GM23248 (cell line): ENCODE measurements around the gene WWOX. TPM values are rescaled to one million over a fixed set of nuclear protein-coding genes. Genes with fewer than 3 reads are reported as not detected.

Experiments
- DNase-seq: peaks from one replicate; pipeline ENCODE4 v3.0.0-alpha.2; 2015
- H2AFZ ChIP-seq: fragments of 200-600 bp; sonication (generic); 2 replicates; pipeline ENCODE4 v1.6.1; 2016; ENCODE audit warnings: antibody characterized with exemption
- H3F3A ChIP-seq: fragments of 200-600 bp; sonication (generic); 2 replicates; pipeline ENCODE4 v1.6.1; 2016; ENCODE audit warnings: mild to moderate bottlenecking, antibody characterized with exemption, mixed run types; ENCODE audit not compliant: insufficient read depth
- H3K27ac ChIP-seq: fragments of 200-600 bp; sonication (generic); 2 replicates; pipeline ENCODE4 v1.5.1; 2016; ENCODE audit warnings: mild to moderate bottlenecking
- H3K27me3 ChIP-seq: fragments of 200-600 bp; sonication (generic); replicated peaks from 2 replicates; pipeline ENCODE4 v1.6.1; 2016; ENCODE audit warnings: mild to moderate bottlenecking; ENCODE audit not compliant: insufficient read depth
- H3K36me3 ChIP-seq: fragments of 200-600 bp; sonication (generic); 2 replicates; pipeline ENCODE4 v1.6.1; 2016; ENCODE audit warnings: low read depth, mild to moderate bottlenecking
- H3K4me1 ChIP-seq: fragments of 200-600 bp; sonication (generic); 2 replicates; pipeline ENCODE4 v1.6.1; 2016; ENCODE audit warnings: mild to moderate bottlenecking; ENCODE audit not compliant: insufficient read depth
- H3K4me2 ChIP-seq: fragments of 200-600 bp; sonication (generic); one replicate; pipeline ENCODE4 v1.6.1; 2016; ENCODE audit warnings: mild to moderate bottlenecking; ENCODE audit not compliant: unreplicated experiment
- H3K4me3 ChIP-seq: fragments of 200-600 bp; sonication (generic); 2 replicates; pipeline ENCODE4 v1.5.1; 2016; ENCODE audit warnings: mild to moderate bottlenecking
- H3K79me2 ChIP-seq: fragments of 200-600 bp; sonication (generic); 2 replicates; pipeline ENCODE4 v1.6.1; 2016; ENCODE audit warnings: mild to moderate bottlenecking; ENCODE audit not compliant: insufficient read depth
- H3K9ac ChIP-seq: fragments of 200-600 bp; sonication (generic); 2 replicates; pipeline ENCODE4 v1.6.1; 2016; ENCODE audit warnings: mild to moderate bottlenecking
- H3K9me2 ChIP-seq: fragments of 200-600 bp; sonication (generic); 2 replicates; pipeline ENCODE4 v1.6.1; 2016; ENCODE audit warnings: mixed run types, mild to moderate bottlenecking, moderate library complexity; ENCODE audit not compliant: insufficient read depth
- H3K9me3 ChIP-seq: fragments of 200-600 bp; sonication (generic); one replicate; pipeline ENCODE4 v1.6.1; 2017; ENCODE audit warnings: low read depth
- H4K20me1 ChIP-seq: fragments of 200-600 bp; sonication (generic); 2 replicates; pipeline ENCODE4 v1.6.0; 2016; ENCODE audit not compliant: insufficient read depth
- EZH2 ChIP-seq: fragments of 200-600 bp; sonication (generic); IDR thresholded peaks from 2 replicates; pipeline ENCODE4 v1.6.1; 2018; ENCODE audit warnings: antibody characterized with exemption, mild to moderate bottlenecking; ENCODE audit not compliant: insufficient read depth, poor library complexity, severe bottlenecking
- EZH2phosphoT487 ChIP-seq: fragments of 200-600 bp; sonication (generic); IDR thresholded peaks from 2 replicates; pipeline ENCODE4 v1.6.1; 2018; ENCODE audit warnings: antibody characterized with exemption, moderate library complexity, mild to moderate bottlenecking, low read depth; ENCODE audit not compliant: insufficient read depth
- WGBS, 2 experiments: methylation state at CpG; one replicate each; pipeline ENCODE4 v1.1.6; 2015 to 2017; ENCODE audit warnings: low lambda C conversion rate in 2 of 2, low coverage in 1 of 2; ENCODE audit errors: missing lambda C conversion rate in 2 of 2; 5-methylcytosine and 5-hydroxymethylcytosine counted together
- in situ Hi-C: fragments of 300-500 bp; cut with MboI; formaldehyde crosslinking; loops from 2 replicates; pipeline ENCODE4 v1.15.0; 2020
- polyA plus RNA-seq: library from polyadenylated mRNA; unstranded; fragments of >200 nt; fragmentation: Nextera tagmentation; extraction: Ambion mirVana; gene quantifications from 2 replicates; pipeline ENCODE4 v1.2.1, GENCODE V29; 2016
- total RNA-seq: library from RNA; depleted of rRNA; stranded (reverse); fragments of >200 nt; shearing (Covaris generic); gene quantifications from 2 replicates; pipeline ENCODE4 v1.2.3, GENCODE V29; 2014

The WWOX gene
- total and polyA plus RNA-seq, 2 experiments from 2014 or later: 4.5 to 6.6 TPM

GRCh38 chr16:78485188-78485916 is 385.9 kb downstream of the WWOX start:
- 61% methylated on average over 15 of the region's 15 CpGs for WGBS, 2 experiments
- no peaks in the 10 kb centered on the region for H3K27me3 ChIP-seq
- H3K36me3 ChIP-seq: no peaks in the 10 kb centered on the region
- no peak overlapping the region for H3K4me2 ChIP-seq
- no peak for TF ChIP-seq EZH2phosphoT487
- no peak for TF ChIP-seq EZH2
- H4K20me1 ChIP-seq: no peaks in the 10 kb centered on the region
- no peaks in the 10 kb centered on the region for H3K4me1 ChIP-seq
- no peak overlapping the region for H3K9ac ChIP-seq
- H3K4me3 ChIP-seq: no peak overlapping the region
- H3K79me2 ChIP-seq: no peaks in the 10 kb centered on the region
- no peaks in the 10 kb centered on the region for H3F3A ChIP-seq
- no peak for DNase-seq
- no peaks in the 10 kb centered on the region for H3K9me2 ChIP-seq
- H2AFZ ChIP-seq: no peak overlapping the region
- no peaks in the 10 kb centered on the region for H3K9me3 ChIP-seq
- in situ Hi-C loops: no loop called here
- H3K27ac ChIP-seq: no peak overlapping the region

- H3K36me3 ChIP-seq: no peaks in the 10 kb centered on the region
- H3K4me3 ChIP-seq: no peak overlapping the region
- no peaks in the 10 kb centered on the region for H3F3A ChIP-seq
- H3K79me2 ChIP-seq: no peaks in the 10 kb centered on the region
- no peaks in the 10 kb centered on the region for H3K9me3 ChIP-seq
- in situ Hi-C loops: no loop called here
- no peaks in the 10 kb centered on the region for H3K4me1 ChIP-seq
- no peaks in the 10 kb centered on the region for H4K20me1 ChIP-seq
- H2AFZ ChIP-seq: no peak overlapping the region
- no peak overlapping the region for H3K9ac ChIP-seq
- H3K9me2 ChIP-seq: no peaks in the 10 kb centered on the region
- no peak for DNase-seq
- H3K4me2 ChIP-seq: no peak overlapping the region
- H3K27ac ChIP-seq: no peak overlapping the region
- TF ChIP-seq EZH2 (no peak), EZH2phosphoT487 (no peak)
- WGBS, 2 experiments: 44% methylated on average over 4 of the region's 4 CpGs
- H3K27me3 ChIP-seq: no peaks in the 10 kb centered on the region
Observed at GRCh38 chr16:78485917-78486257, 386.4 kb downstream of the WWOX start.

DNA sequence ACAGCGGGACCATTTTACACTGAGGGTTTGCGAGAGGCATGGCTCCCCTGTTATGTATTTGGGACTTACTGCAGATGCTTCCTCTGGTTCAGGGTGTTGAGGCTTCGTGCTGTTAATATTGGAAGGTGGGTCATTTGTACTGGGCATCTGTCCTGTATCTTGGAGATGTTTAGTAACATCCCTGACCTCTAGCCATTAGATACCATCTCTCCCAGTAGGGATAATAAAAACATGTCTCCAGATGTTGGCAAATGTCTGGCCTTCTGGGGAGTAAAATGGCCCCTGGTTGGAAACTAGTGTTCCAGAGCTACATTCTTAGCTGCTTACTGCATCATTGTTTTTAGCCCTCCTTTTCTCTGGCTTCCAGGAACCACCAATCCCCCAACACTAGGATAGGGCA is 388.0 kb downstream of the WWOX start:
- H3F3A ChIP-seq: no peaks in the 10 kb centered on the region
- no peaks in the 10 kb centered on the region for H3K4me1 ChIP-seq
- no peaks in the 10 kb centered on the region for H3K9me3 ChIP-seq
- in situ Hi-C loops: no loop called here
- H4K20me1 ChIP-seq: no peaks in the 10 kb centered on the region
- TF ChIP-seq EZH2 (no peak), EZH2phosphoT487 (no peak)
- no peak overlapping the region for H3K4me2 ChIP-seq
- H3K27me3 ChIP-seq: no peaks in the 10 kb centered on the region
- H3K9me2 ChIP-seq: no peaks in the 10 kb centered on the region
- H3K79me2 ChIP-seq: no peaks in the 10 kb centered on the region
- no peaks in the 10 kb centered on the region for H3K36me3 ChIP-seq
- no peak overlapping the region for H3K4me3 ChIP-seq
- WGBS, 2 experiments: 54 to 65% methylated on average over 3 of the region's 3 CpGs
- no peak for DNase-seq
- no peak overlapping the region for H3K27ac ChIP-seq
- H2AFZ ChIP-seq: no peak overlapping the region
- no peak overlapping the region for H3K9ac ChIP-seq

- Histone ChIP-seq H3K9ac (no peak overlapping the region), H3K4me1 (no peaks in the 10 kb centered on the region), H3K4me3 (no peak overlapping the region), H3K9me2 (no peaks in the 10 kb centered on the region), H3K9me3 (no peaks in the 10 kb centered on the region), H3K27ac (no peak overlapping the region), H3F3A (no peaks in the 10 kb centered on the region), H3K27me3 (no peaks in the 10 kb centered on the region), H3K79me2 (no peaks in the 10 kb centered on the region), H3K36me3 (no peaks in the 10 kb centered on the region), H4K20me1 (no peaks in the 10 kb centered on the region), H3K4me2 (no peak overlapping the region), H2AFZ (no peak overlapping the region)
- no peak for TF ChIP-seq EZH2phosphoT487
- TF ChIP-seq EZH2: no peak
- 26 to 27% methylated on average over 3 of the region's 3 CpGs for WGBS, 2 experiments
- in situ Hi-C loops: no loop called here
- no peak for DNase-seq
Observed at GRCh38 chr16:78489072-78489471, 389.6 kb downstream of the WWOX start.

GRCh38 chr16:78489631-78490030 is 390.2 kb downstream of the WWOX start:
- Histone ChIP-seq H3K9me3 (no peaks in the 10 kb centered on the region), H3K4me3 (no peak overlapping the region), H3K4me2 (no peak overlapping the region), H4K20me1 (no peaks in the 10 kb centered on the region), H3K36me3 (no peaks in the 10 kb centered on the region), H3F3A (no peaks in the 10 kb centered on the region), H3K27me3 (no peaks in the 10 kb centered on the region), H2AFZ (no peak overlapping the region), H3K27ac (no peak overlapping the region), H3K9me2 (no peaks in the 10 kb centered on the region), H3K9ac (no peak overlapping the region), H3K4me1 (no peaks in the 10 kb centered on the region), H3K79me2 (no peaks in the 10 kb centered on the region)
- TF ChIP-seq EZH2 (no peak), EZH2phosphoT487 (no peak)
- WGBS, 2 experiments: 55 to 61% methylated on average over 5 of the region's 5 CpGs
- DNase-seq: no peak
- in situ Hi-C loops: no loop called here
